H54 (cell line): ENCODE measurements around the gene ACSS3.
A peak's percentile ranks its signal among the peaks of the same experiment; 100 is the strongest.
"Not testable (repeated sequence)": the region's sequence is repeated elsewhere in the genome, so short reads cannot be mapped to it uniquely, and the experiment has no call there.

ENCODE experiments used
- DNase-seq: peaks from one replicate; pipeline ENCODE4 v3.0.0; 2011; ENCODE audit warnings: low spot score, mixed read lengths; ENCODE audit not compliant: insufficient read length
- FAIRE-seq: peaks from 3 replicates; lab custom pipeline; 2011; peaks lifted over from hg19 to GRCh38; lab: Jason Lieb, UNC
- POLR2A ChIP-seq: IDR thresholded peaks from 2 replicates; pipeline ENCODE4 v1.6.1; 2011; ENCODE audit warnings: low read depth, mild to moderate bottlenecking, low read length

Gene ACSS3

DNA sequence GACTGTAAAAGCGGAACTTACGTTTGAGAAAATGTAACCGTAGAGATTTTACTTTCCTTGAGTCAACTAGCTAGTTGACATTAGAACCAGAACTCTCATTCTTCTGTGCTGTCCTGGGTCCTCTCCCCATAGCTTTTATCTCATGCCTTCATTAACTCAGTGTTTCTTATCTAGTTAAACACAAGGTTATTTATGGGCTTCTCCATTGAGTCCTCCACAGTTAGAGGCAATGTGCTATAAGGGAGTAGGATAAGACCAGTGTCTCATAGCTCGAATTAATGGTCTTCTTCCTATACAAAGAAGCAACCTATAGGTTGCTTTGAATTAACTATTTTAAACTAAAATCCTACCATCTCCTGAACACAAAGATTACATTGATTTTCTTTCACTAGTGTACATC is 129.8 kb downstream of the ACSS3 start:
- no peak for TF ChIP-seq POLR2A
- DNase-seq (no peak), FAIRE-seq (no peak)

GRCh38 chr12:81208187-81208911 is 130.5 kb downstream of the ACSS3 start:
- FAIRE-seq (no peak), DNase-seq (no peak)
- no peak for TF ChIP-seq POLR2A

- DNase-seq, result no peak
- peak; percentile 20 for FAIRE-seq
- TF ChIP-seq POLR2A, result no peak
These were observed 131.1 kb downstream of the ACSS3 start for GRCh38 chr12:81209012-81209411.

DNA sequence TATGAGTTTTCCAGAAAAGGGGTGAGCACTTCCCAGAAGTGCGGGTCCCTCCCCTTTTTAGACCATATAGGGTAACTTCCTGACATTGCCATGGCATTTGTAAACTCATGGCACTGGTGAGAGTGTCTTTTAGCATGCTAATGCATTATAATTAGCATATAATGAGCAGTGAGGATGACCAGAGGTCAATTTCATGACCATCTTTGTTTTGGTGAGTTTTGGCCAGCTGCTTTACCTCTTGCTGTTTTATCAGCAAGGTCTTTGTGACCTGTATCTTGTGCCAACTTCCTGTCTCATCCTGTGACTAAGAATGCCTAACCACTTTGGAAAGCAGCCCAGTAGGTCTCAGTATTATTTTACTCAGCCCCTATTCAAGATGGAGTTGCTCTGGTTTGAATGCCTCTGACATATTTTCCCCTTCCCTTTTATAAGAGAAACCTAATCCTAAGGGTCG is 131.9 kb downstream of the ACSS3 start:
- DNase-seq, result not testable (repeated sequence)
- FAIRE-seq, result peak; percentile 99

GRCh38 chr12:81211306-81211705 is 133.4 kb downstream of the ACSS3 start:
- FAIRE-seq (no peak), DNase-seq (no peak)
- TF ChIP-seq POLR2A, result no peak

- no peak for FAIRE-seq
- TF ChIP-seq POLR2A, result no peak
- DNase-seq, result no peak
These were observed 135.3 kb downstream of the ACSS3 start for GRCh38 chr12:81212996-81213696.

DNA sequence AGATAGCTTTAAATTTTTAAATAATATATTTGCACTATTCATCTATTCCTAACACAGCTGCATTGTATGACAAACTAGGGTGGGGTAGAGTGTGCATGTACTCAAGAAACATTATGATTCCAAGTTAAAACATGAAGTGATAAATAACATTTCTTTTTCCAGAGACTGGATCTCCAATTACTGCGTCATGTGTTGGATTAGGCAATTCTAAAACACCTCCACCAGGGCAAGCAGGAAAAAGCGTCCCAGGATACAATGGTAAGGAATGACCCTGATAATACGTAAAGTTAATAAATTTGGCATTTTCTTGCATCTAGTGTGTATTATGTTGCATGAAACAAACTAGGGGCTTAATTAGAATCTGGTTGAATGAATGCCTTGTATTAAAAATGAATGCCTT is 138.9 kb downstream of the ACSS3 start:
- FAIRE-seq, result no peak
- no peak for DNase-seq
- no peak for TF ChIP-seq POLR2A

DNA sequence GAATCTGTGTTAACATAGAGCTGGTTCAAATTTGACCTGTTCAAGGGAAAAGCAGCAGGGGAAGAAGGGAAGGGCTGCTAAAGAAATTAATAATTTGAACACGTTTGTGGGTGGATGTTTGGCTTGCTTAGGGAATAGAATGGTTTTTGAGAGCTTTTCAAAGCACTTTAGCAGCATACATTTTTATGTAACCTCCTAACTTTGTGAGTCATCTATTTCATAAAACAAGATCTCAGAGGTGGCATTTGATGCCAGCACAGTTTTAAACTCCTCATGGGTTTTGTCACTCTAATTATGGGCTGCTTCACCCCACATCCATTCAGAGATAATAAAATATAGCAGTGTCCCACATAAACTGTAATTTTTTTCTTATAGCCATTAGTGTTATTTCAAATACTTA is 143.8 kb downstream of the ACSS3 start:
- TF ChIP-seq POLR2A, result no peak
- DNase-seq (no peak), FAIRE-seq (no peak)

DNA sequence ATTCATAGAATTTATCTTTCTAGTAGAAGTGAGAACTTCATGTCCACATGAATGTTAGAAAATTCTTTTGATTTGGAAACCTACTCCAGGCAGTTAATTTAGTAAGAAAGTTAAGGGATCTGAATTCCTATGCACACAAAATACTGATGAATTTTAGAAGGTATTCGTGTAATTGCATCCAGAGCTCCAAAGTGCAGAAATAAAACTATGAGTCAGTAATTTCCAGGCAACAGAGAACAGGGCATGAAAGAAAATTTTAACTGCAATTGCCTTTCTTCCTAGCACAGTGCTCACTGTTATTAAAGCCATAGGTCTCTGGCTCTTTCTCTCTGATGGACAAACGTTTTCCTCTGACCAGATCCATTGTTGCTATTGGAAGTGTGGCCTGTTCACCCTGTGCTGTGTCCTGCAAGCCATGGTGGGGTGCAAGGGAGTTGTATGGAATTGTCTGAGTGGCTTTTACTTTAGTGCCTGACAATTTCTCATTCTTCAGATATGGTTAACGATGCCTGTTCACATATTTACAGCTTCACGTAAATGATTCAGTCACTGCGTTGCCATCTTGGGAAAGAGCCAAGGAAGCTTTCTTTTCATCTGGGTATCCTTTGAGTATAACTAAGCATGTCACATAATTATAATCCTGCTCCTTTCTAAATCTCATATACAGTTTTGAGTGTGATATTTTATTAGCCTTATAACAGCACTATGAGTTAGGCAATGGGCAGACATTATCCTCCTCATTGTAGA is 145.1 kb downstream of the ACSS3 start:
- DNase-seq, result no peak
- no peak for TF ChIP-seq POLR2A
- no peak for FAIRE-seq

- TF ChIP-seq POLR2A, result no peak
- DNase-seq (no peak), FAIRE-seq (no peak)
These were observed 146.7 kb downstream of the ACSS3 start for GRCh38 chr12:81224626-81225025.

- no peak for TF ChIP-seq POLR2A
- DNase-seq, result no peak
- FAIRE-seq, result no peak
These were observed 151.9 kb downstream of the ACSS3 start for GRCh38 chr12:81229759-81230158.

- DNase-seq (no peak), FAIRE-seq (no peak)
- TF ChIP-seq POLR2A, result no peak
These were observed 153.9 kb downstream of the ACSS3 start for GRCh38 chr12:81231574-81232368.

- no peak for FAIRE-seq
- no peak for DNase-seq
These were observed 167.6 kb downstream of the ACSS3 start for GRCh38 chr12:81245458-81245857.

More at GRCh38 chr12:81245458-81245857, 167.6 kb downstream of the ACSS3 start:
- no peak for TF ChIP-seq POLR2A
